Measurements from ENCODE around the gene MAPKAP1.
"Not testable (repeated sequence)": the region's sequence is repeated elsewhere in the genome, so short reads cannot be mapped to it uniquely, and the experiment has no call there.

Gene MAPKAP1

GRCh38 chr9:125600194-125600593 lies 106.8 kb downstream of the MAPKAP1 start:
- DNase-seq, result no peak

GRCh38 chr9:125594223-125594610 lies 112.8 kb downstream of the MAPKAP1 start:
- DNase-seq, result no peak

GRCh38 chr9:125593581-125594222 lies 113.3 kb downstream of the MAPKAP1 start:
- DNase-seq, result no peak

GRCh38 chr9:125591888-125592287 lies 115.1 kb downstream of the MAPKAP1 start:
- no peak for DNase-seq

GRCh38 chr9:125591245-125591644 lies 115.8 kb downstream of the MAPKAP1 start:
- DNase-seq, result no peak

GRCh38 chr9:125589287-125589686 lies 117.7 kb downstream of the MAPKAP1 start:
- no peak for DNase-seq

- no peak for DNase-seq
These were observed 119.1 kb downstream of the MAPKAP1 start for GRCh38 chr9:125587819-125588460.

GRCh38 chr9:125586172-125586511 lies 120.9 kb downstream of the MAPKAP1 start:
- no peak for DNase-seq

- DNase-seq, result no peak
These were observed 121.4 kb downstream of the MAPKAP1 start for GRCh38 chr9:125585503-125586171.

GRCh38 chr9:125580701-125581286 lies 126.2 kb downstream of the MAPKAP1 start:
- no peak for DNase-seq

GRCh38 chr9:125579030-125579932 lies 127.7 kb downstream of the MAPKAP1 start:
- DNase-seq, result no peak

GRCh38 chr9:125574126-125574877 lies 132.7 kb downstream of the MAPKAP1 start:
- DNase-seq, result no peak

GRCh38 chr9:125572461-125572860 lies 134.5 kb downstream of the MAPKAP1 start:
- DNase-seq, result not testable (repeated sequence)

GRCh38 chr9:125571824-125572223 lies 135.2 kb downstream of the MAPKAP1 start:
- not testable (repeated sequence) for DNase-seq

GRCh38 chr9:125570246-125570645 lies 136.8 kb downstream of the MAPKAP1 start:
- no peak for DNase-seq

GRCh38 chr9:125568621-125569020 lies 138.4 kb downstream of the MAPKAP1 start:
- DNase-seq, result no peak

GRCh38 chr9:125566051-125566450 lies 141.0 kb downstream of the MAPKAP1 start:
- not testable (repeated sequence) for DNase-seq

- DNase-seq, result no peak
These were observed 141.9 kb downstream of the MAPKAP1 start for GRCh38 chr9:125565126-125565525.

- DNase-seq, result no peak
These were observed 142.4 kb downstream of the MAPKAP1 start for GRCh38 chr9:125564631-125565030.

GRCh38 chr9:125561509-125562148 lies 145.4 kb downstream of the MAPKAP1 start:
- DNase-seq, result no peak

GRCh38 chr9:125559894-125560293 lies 147.1 kb downstream of the MAPKAP1 start:
- DNase-seq, result no peak

- DNase-seq, result no peak
These were observed 147.8 kb downstream of the MAPKAP1 start for GRCh38 chr9:125559194-125559593.

All from activated naive CD4-positive, alpha-beta T cell treated with anti-CD3 and anti-CD28 coated beads, Interleukin-2, amount 50 U/mL, for 16 hours (primary cell).